ENCODE data around the gene DYDC2.

DNA sequence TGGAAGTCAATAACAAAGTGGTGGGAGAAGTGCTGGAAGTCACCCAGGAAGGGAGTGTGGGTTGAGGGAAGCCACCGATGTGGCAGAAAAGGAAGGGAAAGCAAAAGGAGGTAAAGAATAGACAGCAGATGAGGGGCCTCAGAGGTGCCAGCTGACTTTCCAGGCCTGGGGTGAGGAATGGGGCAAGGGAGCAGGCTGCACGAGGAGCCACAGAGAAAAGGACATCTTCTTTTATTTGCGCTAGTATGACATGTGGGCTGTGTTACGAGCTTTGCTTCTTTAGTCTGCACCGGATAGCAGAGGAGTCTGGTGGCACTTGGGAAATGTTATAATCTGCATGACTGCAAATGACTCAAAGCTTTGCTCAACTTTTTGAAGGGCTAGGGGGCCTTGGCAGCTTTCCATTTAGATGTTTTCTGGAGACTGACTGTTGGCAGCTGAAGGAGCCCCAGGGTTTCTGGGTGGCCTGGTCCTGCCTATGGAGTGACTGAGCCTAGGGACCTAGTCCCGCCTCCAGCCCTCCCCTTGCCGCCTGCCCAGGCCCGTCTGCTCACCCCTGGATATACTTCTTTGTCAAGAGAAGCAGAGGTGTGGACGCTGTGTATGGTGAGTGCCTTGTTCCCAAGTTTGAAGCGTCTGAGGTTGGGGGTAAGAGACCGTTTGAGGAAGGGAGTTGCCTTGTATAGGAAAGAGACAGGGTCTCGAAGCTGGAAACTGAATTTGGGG is 56.9 kb downstream of the DYDC2 start:
- TF ChIP-seq, protein P1, sequence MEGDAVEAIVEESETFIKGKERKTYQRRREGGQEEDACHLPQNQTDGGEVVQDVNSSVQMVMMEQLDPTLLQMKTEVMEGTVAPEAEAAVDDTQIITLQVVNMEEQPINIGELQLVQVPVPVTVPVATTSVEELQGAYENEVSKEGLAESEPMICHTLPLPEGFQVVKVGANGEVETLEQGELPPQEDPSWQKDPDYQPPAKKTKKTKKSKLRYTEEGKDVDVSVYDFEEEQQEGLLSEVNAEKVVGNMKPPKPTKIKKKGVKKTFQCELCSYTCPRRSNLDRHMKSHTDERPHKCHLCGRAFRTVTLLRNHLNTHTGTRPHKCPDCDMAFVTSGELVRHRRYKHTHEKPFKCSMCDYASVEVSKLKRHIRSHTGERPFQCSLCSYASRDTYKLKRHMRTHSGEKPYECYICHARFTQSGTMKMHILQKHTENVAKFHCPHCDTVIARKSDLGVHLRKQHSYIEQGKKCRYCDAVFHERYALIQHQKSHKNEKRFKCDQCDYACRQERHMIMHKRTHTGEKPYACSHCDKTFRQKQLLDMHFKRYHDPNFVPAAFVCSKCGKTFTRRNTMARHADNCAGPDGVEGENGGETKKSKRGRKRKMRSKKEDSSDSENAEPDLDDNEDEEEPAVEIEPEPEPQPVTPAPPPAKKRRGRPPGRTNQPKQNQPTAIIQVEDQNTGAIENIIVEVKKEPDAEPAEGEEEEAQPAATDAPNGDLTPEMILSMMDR (conservative IDR thresholded peaks at IDR 0.05): no peak
- no peak for TF ChIP-seq EZH2 (IDR thresholded peaks at IDR 0.05; ENCODE audit: low read depth)

Data from PC-9 (cell line).